H1 (cell line): Measurements from ENCODE around the gene PMM1.

ENCODE experiments used
- YY1 ChIP-seq: IDR thresholded peaks from 2 replicates; pipeline ENCODE4 v1.6.1; 2011; ENCODE audit warnings: low read depth, mild to moderate bottlenecking, low read length
- TF ChIP-seq, protein P1 (sequence below): IDR thresholded peaks from 2 replicates; pipeline ENCODE4 v1.6.1; 2011; ENCODE audit warnings: low read depth, mild to moderate bottlenecking, low read length; ENCODE audit not compliant: insufficient read depth

- TF ChIP-seq YY1: no peak
- TF ChIP-seq, protein P1, sequence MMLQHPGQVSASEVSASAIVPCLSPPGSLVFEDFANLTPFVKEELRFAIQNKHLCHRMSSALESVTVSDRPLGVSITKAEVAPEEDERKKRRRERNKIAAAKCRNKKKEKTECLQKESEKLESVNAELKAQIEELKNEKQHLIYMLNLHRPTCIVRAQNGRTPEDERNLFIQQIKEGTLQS: no peak
Measured at GRCh38 chr22:41579997-41580355, 9.7 kb downstream of the PMM1 start.
